HL-60 (cell line): Measurements from ENCODE around the gene SLC16A7.

Experiments used
- DNase-seq, 2 experiments: peaks; one replicate each; pipeline ENCODE4 v3.0.0-alpha.2; 2010 to 2020; ENCODE audit warnings: low read depth in 1 of 2, low spot score in 1 of 2
- H3K27ac ChIP-seq: fragments of 250-450 bp; sonication (Bioruptor Pico); replicated peaks from 2 replicates; pipeline ENCODE4 v1.5.1; 2020; ENCODE audit warnings: mild to moderate bottlenecking, moderate library complexity
- H3K27me3 ChIP-seq: fragments of 250-450 bp; sonication (Bioruptor Pico); 2 replicates; pipeline ENCODE4 v1.5.1; 2021; ENCODE audit warnings: mild to moderate bottlenecking, moderate library complexity; ENCODE audit not compliant: insufficient read depth, poor library complexity, severe bottlenecking
- H3K4me3 ChIP-seq: replicated peaks from 2 replicates; pipeline ENCODE4 v1.5.1; 2011; ENCODE audit warnings: mild to moderate bottlenecking, control low read depth, low read length; ENCODE audit not compliant: insufficient read depth
- CTCF ChIP-seq: IDR thresholded peaks from one replicate; pipeline ENCODE4 v1.5.1; 2011; ENCODE audit warnings: low read length, control low read depth, inconsistent platforms; ENCODE audit not compliant: insufficient read depth
- GABPA ChIP-seq: IDR thresholded peaks from 2 replicates; pipeline ENCODE4 v1.6.1; 2012; ENCODE audit warnings: low read depth
- POLR2AphosphoS5 ChIP-seq: IDR thresholded peaks from 2 replicates; pipeline ENCODE4 v1.6.1; 2012; ENCODE audit warnings: low read depth
- SPI1 ChIP-seq: IDR thresholded peaks from 2 replicates; pipeline ENCODE4 v1.6.1; 2012; ENCODE audit warnings: low read depth, mild to moderate bottlenecking, borderline replicate concordance
- TF ChIP-seq, protein P1 (sequence below): IDR thresholded peaks from 2 replicates; pipeline ENCODE4 v1.6.1; 2012; ENCODE audit warnings: low read depth; ENCODE audit not compliant: insufficient replicate concordance

SLC16A7 gene

GRCh38 chr12:59736359-59736758 lies 140.5 kb downstream of the SLC16A7 start:
- Histone ChIP-seq H3K27me3 (no peaks in the 10 kb centered on the region), H3K4me3 (no peak overlapping the region), H3K27ac (no peak overlapping the region)
- no peak for DNase-seq
- TF ChIP-seq GABPA (no peak), SPI1 (no peak), CTCF (no peak), POLR2AphosphoS5 (no peak)
- TF ChIP-seq, protein P1, sequence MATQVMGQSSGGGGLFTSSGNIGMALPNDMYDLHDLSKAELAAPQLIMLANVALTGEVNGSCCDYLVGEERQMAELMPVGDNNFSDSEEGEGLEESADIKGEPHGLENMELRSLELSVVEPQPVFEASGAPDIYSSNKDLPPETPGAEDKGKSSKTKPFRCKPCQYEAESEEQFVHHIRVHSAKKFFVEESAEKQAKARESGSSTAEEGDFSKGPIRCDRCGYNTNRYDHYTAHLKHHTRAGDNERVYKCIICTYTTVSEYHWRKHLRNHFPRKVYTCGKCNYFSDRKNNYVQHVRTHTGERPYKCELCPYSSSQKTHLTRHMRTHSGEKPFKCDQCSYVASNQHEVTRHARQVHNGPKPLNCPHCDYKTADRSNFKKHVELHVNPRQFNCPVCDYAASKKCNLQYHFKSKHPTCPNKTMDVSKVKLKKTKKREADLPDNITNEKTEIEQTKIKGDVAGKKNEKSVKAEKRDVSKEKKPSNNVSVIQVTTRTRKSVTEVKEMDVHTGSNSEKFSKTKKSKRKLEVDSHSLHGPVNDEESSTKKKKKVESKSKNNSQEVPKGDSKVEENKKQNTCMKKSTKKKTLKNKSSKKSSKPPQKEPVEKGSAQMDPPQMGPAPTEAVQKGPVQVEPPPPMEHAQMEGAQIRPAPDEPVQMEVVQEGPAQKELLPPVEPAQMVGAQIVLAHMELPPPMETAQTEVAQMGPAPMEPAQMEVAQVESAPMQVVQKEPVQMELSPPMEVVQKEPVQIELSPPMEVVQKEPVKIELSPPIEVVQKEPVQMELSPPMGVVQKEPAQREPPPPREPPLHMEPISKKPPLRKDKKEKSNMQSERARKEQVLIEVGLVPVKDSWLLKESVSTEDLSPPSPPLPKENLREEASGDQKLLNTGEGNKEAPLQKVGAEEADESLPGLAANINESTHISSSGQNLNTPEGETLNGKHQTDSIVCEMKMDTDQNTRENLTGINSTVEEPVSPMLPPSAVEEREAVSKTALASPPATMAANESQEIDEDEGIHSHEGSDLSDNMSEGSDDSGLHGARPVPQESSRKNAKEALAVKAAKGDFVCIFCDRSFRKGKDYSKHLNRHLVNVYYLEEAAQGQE = no peak

GRCh38 chr12:59736786-59737185 lies 141.0 kb downstream of the SLC16A7 start:
- no peak for DNase-seq
- H3K27ac ChIP-seq = no peak overlapping the region
- H3K27me3 ChIP-seq = no peaks in the 10 kb centered on the region
- no peak for TF ChIP-seq SPI1
- TF ChIP-seq POLR2AphosphoS5 = no peak
- TF ChIP-seq, protein P1 = no peak
- TF ChIP-seq CTCF = no peak
- no peak for TF ChIP-seq GABPA
- H3K4me3 ChIP-seq = no peak overlapping the region

DNA sequence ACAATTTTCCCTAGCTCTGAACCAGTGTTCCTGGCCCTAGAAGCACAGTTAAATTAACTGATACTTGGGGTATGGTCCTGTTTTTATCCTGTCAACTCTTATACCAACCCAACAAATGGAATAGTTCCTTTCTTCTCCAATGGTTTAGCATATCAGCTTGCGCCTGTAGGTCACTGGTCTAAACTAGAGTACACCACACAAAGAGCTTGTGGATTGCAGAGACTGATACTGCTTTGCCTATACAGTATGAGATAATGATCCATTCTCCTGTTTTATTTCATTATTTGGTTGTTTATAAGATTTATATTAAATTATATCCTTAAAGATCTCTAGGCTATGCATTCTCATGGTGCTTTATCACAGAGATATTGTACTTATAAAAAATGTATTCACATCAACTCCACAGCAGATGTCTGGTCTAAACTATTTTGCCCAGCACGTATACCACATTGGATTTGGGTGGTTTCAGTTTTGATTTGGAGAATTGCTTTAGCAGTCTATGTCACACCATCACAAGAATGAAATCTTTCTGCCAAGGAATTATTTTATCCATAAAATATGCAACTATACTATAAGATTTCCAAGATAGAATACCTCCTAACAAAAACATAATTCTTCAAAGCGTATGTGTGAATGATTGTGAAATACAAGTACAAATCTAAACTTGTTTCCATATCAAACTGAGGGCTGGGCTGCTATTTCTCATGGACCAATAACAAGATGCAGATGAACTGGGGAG lies 142.1 kb downstream of the SLC16A7 start:
- TF ChIP-seq, protein P1 = no peak
- TF ChIP-seq CTCF (no peak), POLR2AphosphoS5 (no peak), GABPA (no peak)
- no peak overlapping the region for H3K4me3 ChIP-seq
- no peak for DNase-seq
- H3K27ac ChIP-seq = no peak overlapping the region
- H3K27me3 ChIP-seq = no peaks in the 10 kb centered on the region
